ENCODE measurements around the gene PGLYRP2. TPM values are rescaled to one million over a fixed set of nuclear protein-coding genes. Genes with fewer than 3 reads are reported as not detected.

Gene PGLYRP2
- total RNA-seq, 1 donor from 2014 or later: not detected

DNA sequence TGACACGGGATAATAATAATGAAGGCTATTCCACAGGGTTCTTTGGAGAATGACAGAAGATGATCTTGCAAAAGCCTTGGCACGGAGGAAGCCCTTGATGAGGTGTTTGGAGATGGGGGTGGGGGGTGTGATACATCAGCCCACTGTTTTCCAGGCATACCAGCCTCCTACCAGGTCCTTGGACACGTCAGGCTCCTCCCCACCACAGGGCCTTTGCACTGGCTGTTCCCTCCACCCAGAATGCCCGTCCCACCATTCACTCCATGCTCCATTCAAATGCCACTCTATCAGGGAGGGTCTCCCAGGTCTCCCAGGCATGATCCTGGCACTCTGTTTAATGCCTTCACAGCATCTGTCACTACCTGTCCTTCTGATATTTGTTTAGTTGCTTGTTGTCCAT, 32.2 kb downstream of the PGLYRP2 start:
- H3K9me3 Mint-ChIP-seq (ENCODE audit: unreplicated experiment): no peaks in the 10 kb centered on the region
- peaks cover 12% of the 10 kb centered on the region for H3K4me1 Mint-ChIP-seq (ENCODE audit: unreplicated experiment)
- H3K36me3 Mint-ChIP-seq (ENCODE audit: unreplicated experiment): peaks cover 3% of the 10 kb centered on the region
- DNase-seq (ENCODE audit: extremely low spot score, unreplicated experiment): no peak
- TF ChIP-seq CTCF (IDR thresholded peaks at IDR 0.05): no peak
- H3K4me3 Mint-ChIP-seq (ENCODE audit: unreplicated experiment): no peak overlapping the region
- H3K27me3 Mint-ChIP-seq (ENCODE audit: unreplicated experiment): no peaks in the 10 kb centered on the region
- H3K27ac Mint-ChIP-seq (ENCODE audit: unreplicated experiment): no peak overlapping the region

GRCh38 chr19:15445807-15446376, 33.4 kb downstream of the PGLYRP2 start:
- no peak overlapping the region for H3K27ac Mint-ChIP-seq (ENCODE audit: unreplicated experiment)
- no peak for DNase-seq (ENCODE audit: extremely low spot score, unreplicated experiment)
- H3K36me3 Mint-ChIP-seq (ENCODE audit: unreplicated experiment): peaks cover 3% of the 10 kb centered on the region
- no peaks in the 10 kb centered on the region for H3K27me3 Mint-ChIP-seq (ENCODE audit: unreplicated experiment)
- TF ChIP-seq CTCF (IDR thresholded peaks at IDR 0.05): no peak
- peaks cover 10% of the 10 kb centered on the region for H3K4me1 Mint-ChIP-seq (ENCODE audit: unreplicated experiment)
- no peak overlapping the region for H3K4me3 Mint-ChIP-seq (ENCODE audit: unreplicated experiment)
- no peaks in the 10 kb centered on the region for H3K9me3 Mint-ChIP-seq (ENCODE audit: unreplicated experiment)

GRCh38 chr19:15445227-15445605, 34.1 kb downstream of the PGLYRP2 start:
- TF ChIP-seq CTCF (IDR thresholded peaks at IDR 0.05): no peak
- Mint-ChIP-seq H3K27ac (ENCODE audit: unreplicated experiment) (no peak overlapping the region), H3K9me3 (ENCODE audit: unreplicated experiment) (no peaks in the 10 kb centered on the region), H3K4me1 (ENCODE audit: unreplicated experiment) (peaks cover 7% of the 10 kb centered on the region), H3K4me3 (ENCODE audit: unreplicated experiment) (no peak overlapping the region), H3K27me3 (ENCODE audit: unreplicated experiment) (no peaks in the 10 kb centered on the region), H3K36me3 (ENCODE audit: unreplicated experiment) (peaks cover 3% of the 10 kb centered on the region)
- no peak for DNase-seq (ENCODE audit: extremely low spot score, unreplicated experiment)

- Mint-ChIP-seq H3K4me1 (ENCODE audit: unreplicated experiment) (peaks cover 7% of the 10 kb centered on the region), H3K27me3 (ENCODE audit: unreplicated experiment) (no peaks in the 10 kb centered on the region), H3K36me3 (ENCODE audit: unreplicated experiment) (peaks cover 3% of the 10 kb centered on the region), H3K4me3 (ENCODE audit: unreplicated experiment) (no peak overlapping the region), H3K9me3 (ENCODE audit: unreplicated experiment) (no peaks in the 10 kb centered on the region), H3K27ac (ENCODE audit: unreplicated experiment) (no peak overlapping the region)
- TF ChIP-seq CTCF (IDR thresholded peaks at IDR 0.05): no peak
- no peak for DNase-seq (ENCODE audit: extremely low spot score, unreplicated experiment)
Measured at GRCh38 chr19:15444505-15445226, 34.6 kb downstream of the PGLYRP2 start.

- Mint-ChIP-seq H3K4me3 (ENCODE audit: unreplicated experiment) (no peak overlapping the region), H3K27ac (ENCODE audit: unreplicated experiment) (no peak overlapping the region), H3K9me3 (ENCODE audit: unreplicated experiment) (no peaks in the 10 kb centered on the region)
Measured at GRCh38 chr19:15443838-15444237, 35.5 kb downstream of the PGLYRP2 start.

More at GRCh38 chr19:15443838-15444237, 35.5 kb downstream of the PGLYRP2 start:
- no peaks in the 10 kb centered on the region for H3K27me3 Mint-ChIP-seq (ENCODE audit: unreplicated experiment)
- H3K36me3 Mint-ChIP-seq (ENCODE audit: unreplicated experiment): peaks cover 3% of the 10 kb centered on the region
- TF ChIP-seq CTCF (IDR thresholded peaks at IDR 0.05): no peak
- peaks cover 5% of the 10 kb centered on the region for H3K4me1 Mint-ChIP-seq (ENCODE audit: unreplicated experiment)
- no peak for DNase-seq (ENCODE audit: extremely low spot score, unreplicated experiment)

Data from osteocyte (in vitro differentiated cells).